HepG2 (cell line): ENCODE measurements around the gene PUS3. TPM values are rescaled to one million over a fixed set of nuclear protein-coding genes. Genes with fewer than 3 reads are reported as not detected.
A peak's percentile ranks its signal among the peaks of the same experiment; 100 is the strongest.

Experiments used
- ARID5B ChIP-seq: IDR thresholded peaks from 2 replicates; pipeline ENCODE4 v1.4.0; 2020; ENCODE audit warnings: mild to moderate bottlenecking, missing genetic modification reagents
- ATF2 ChIP-seq: sonication (generic); formaldehyde crosslinking; IDR thresholded peaks from 2 replicates; pipeline ENCODE4 v1.4.0; 2020; ENCODE audit warnings: missing genetic modification reagents
- DZIP1 ChIP-seq: sonication (generic); formaldehyde crosslinking; IDR thresholded peaks from 2 replicates; pipeline ENCODE4 v1.5.0; 2020; ENCODE audit warnings: mild to moderate bottlenecking, missing genetic modification reagents
- FIP1L1 ChIP-seq: fragments of 200-400 bp; formaldehyde crosslinking; IDR thresholded peaks from 2 replicates; pipeline ENCODE4 v1.6.1; 2018; ENCODE audit warnings: low read depth, mild to moderate bottlenecking, low read length, moderate library complexity, borderline replicate concordance; ENCODE audit not compliant: insufficient read depth
- FOXM1 ChIP-seq: sonication (generic); formaldehyde crosslinking; IDR thresholded peaks from 2 replicates; pipeline ENCODE4 v1.5.0; 2020; ENCODE audit warnings: missing genetic modification reagents
- HOXA9 ChIP-seq: sonication (generic); formaldehyde crosslinking; IDR thresholded peaks from 2 replicates; pipeline ENCODE4 v1.8.1; 2022; ENCODE audit warnings: missing genetic modification reagents, mild to moderate bottlenecking, moderate library complexity, borderline replicate concordance
- MAX ChIP-seq: IDR thresholded peaks from 2 replicates; pipeline ENCODE4 v1.6.1; 2012; ENCODE audit warnings: inconsistent platforms
- MEIS1 ChIP-seq: sonication (generic); formaldehyde crosslinking; IDR thresholded peaks from 2 replicates; pipeline ENCODE4 v1.9.0; 2021; ENCODE audit warnings: mild to moderate bottlenecking, missing genetic modification reagents, moderate library complexity, borderline replicate concordance
- MEIS2 ChIP-seq: sonication (generic); formaldehyde crosslinking; IDR thresholded peaks from 2 replicates; pipeline ENCODE4 v1.9.0; 2021; ENCODE audit warnings: mild to moderate bottlenecking, missing genetic modification reagents
- RNF2 ChIP-seq: fragments of 450-650 bp; conservative IDR thresholded peaks from 2 replicates; pipeline ENCODE4 v1.6.1; 2016; ENCODE audit warnings: low read depth
- SAP130 ChIP-seq: IDR thresholded peaks from 2 replicates; pipeline ENCODE4 v1.6.1; 2016; ENCODE audit warnings: low read depth
- SP5 ChIP-seq: IDR thresholded peaks from 2 replicates; pipeline ENCODE4 v1.6.1; 2016; ENCODE audit warnings: low read depth, borderline replicate concordance
- ZBTB33 ChIP-seq: sonication (generic); formaldehyde crosslinking; IDR thresholded peaks from 2 replicates; pipeline ENCODE4 v1.4.0; 2020; ENCODE audit warnings: missing genetic modification reagents
- ZBTB7B ChIP-seq: sonication (generic); formaldehyde crosslinking; IDR thresholded peaks from 2 replicates; pipeline ENCODE4 v1.4.0; 2020; ENCODE audit warnings: missing genetic modification reagents
- ZFP36L2 ChIP-seq: sonication (generic); formaldehyde crosslinking; IDR thresholded peaks from 2 replicates; pipeline ENCODE4 v1.4.0; 2020; ENCODE audit warnings: missing genetic modification reagents
- ZNF414 ChIP-seq: sonication (generic); formaldehyde crosslinking; IDR thresholded peaks from 2 replicates; pipeline ENCODE4 v1.5.0; 2020; ENCODE audit warnings: missing genetic modification reagents
- ZNF510 ChIP-seq: sonication (generic); formaldehyde crosslinking; IDR thresholded peaks from 2 replicates; pipeline ENCODE4 v1.4.0; 2020; ENCODE audit warnings: low read depth, mild to moderate bottlenecking, missing genetic modification reagents
- ZNF737 ChIP-seq: sonication (generic); formaldehyde crosslinking; IDR thresholded peaks from 2 replicates; pipeline ENCODE4 v1.5.0; 2020; ENCODE audit warnings: missing genetic modification reagents, mild to moderate bottlenecking, borderline replicate concordance
- polyA plus RNA-seq, 8 experiments: library from polyadenylated mRNA; depleted of rRNA in 3 of 8; stranded (reverse) in 7 of 8; unstranded in 1 of 8; fragments of >200 nt; fragmentation: Illumina TruSeq in 4 of 8; extraction: Trizol in 4 of 8; gene quantifications; 2 replicates each; pipeline versions ENCODE4 v1.2.1 to v1.2.3, GENCODE V29; 2011 to 2016; ENCODE audit warnings: low read depth in 4 of 8, missing spikeins in 1 of 8, mixed read lengths in 1 of 8; ENCODE audit not compliant: insufficient read depth in 1 of 8
- total RNA-seq, 5 experiments: library from RNA; depleted of rRNA; stranded (reverse); fragments of >200 nt; fragmentation: Illumina TruSeq; extraction: Trizol; gene quantifications; 2 replicates each; pipeline ENCODE4 v1.2.3, GENCODE V29; 2016; ENCODE audit warnings: low read depth in 1 of 5

Gene PUS3
- total and polyA plus RNA-seq, 2 of the 13 experiments (the other 11 are each of a cell fraction or from before 2014, with no cell fraction given), result 6.0 to 18.2 TPM

GRCh38 chr11:125948278-125949051 is 45.5 kb upstream of the PUS3 start (continued):
- 0 out of 2 replicates have a peak, but pooled peaks have one; percentile 18 for TF ChIP-seq MAX
- no peak for TF ChIP-seq DZIP1 (CRISPR knock-in tag)
- TF ChIP-seq ZNF737, result no peak
- no peak for TF ChIP-seq ZFP36L2 (CRISPR knock-in tag)
- TF ChIP-seq ZBTB7B (CRISPR knock-in tag), result no peak
- TF ChIP-seq SP5, result no peak
- TF ChIP-seq ATF2, result no peak
- no peak for TF ChIP-seq ZNF510
- TF ChIP-seq FIP1L1, result no peak
- TF ChIP-seq FOXM1 (CRISPR knock-in tag), result no peak
- no peak for TF ChIP-seq RNF2
- TF ChIP-seq MEIS1 (CRISPR knock-in tag), result no peak
- TF ChIP-seq HOXA9 (CRISPR knock-in tag), result no peak
- TF ChIP-seq ARID5B (CRISPR knock-in tag), result 0 out of 2 replicates have a peak, but pooled peaks have one; percentile 36
- no peak for TF ChIP-seq MEIS2 (CRISPR knock-in tag)
- TF ChIP-seq ZBTB33 (CRISPR knock-in tag), result peak; percentile 47; the same call in 1 of the 2 replicates
- no peak for TF ChIP-seq ZNF414
- 0 out of 2 replicates have a peak, but pooled peaks have one; percentile 15 for TF ChIP-seq SAP130 (CRISPR knock-in tag)
